Mammary microvascular endothelial cell (primary cell): Measurements from ENCODE around the gene STPG2. TPM values are rescaled to one million over a fixed set of nuclear protein-coding genes. Genes with fewer than 3 reads are reported as not detected.

Experiments
- total RNA-seq: library from RNA; depleted of rRNA; stranded (reverse); fragments of >200 nt; gene quantifications from 2 replicates; pipeline ENCODE4 v1.2.3, GENCODE V29; 2015

Gene STPG2
- total RNA-seq: 0.84 TPM in 1 of 2 replicates, not detected in the other

GRCh38 chr4:98143001-98143899 is at the start of gene STPG2:
STPG2 (minus strand) TSS chr4:98143476.

Other genes starting within 250 kb of the STPG2 start
- gene RAP1GDS1, start 117.9 kb upstream of the STPG2 start, total RNA-seq: 46.7 and 49.3 TPM in 2 replicates